HCT116 (cell line): Measurements from ENCODE around the gene LARP1.

Experiments
- CTCF ChIP-seq, 3 experiments: fragments of 200-600 bp in 1 of 3; sonication (generic) in 1 of 3; IDR thresholded peaks in 2 of 3; conservative IDR thresholded peaks in 1 of 3; 2 replicates each; pipeline ENCODE4 v1.5.1; 2012 to 2017; ENCODE audit warnings: low read depth in 2 of 3, low read length in 2 of 3, antibody characterized with exemption in 1 of 3, borderline replicate concordance in 1 of 3, control low read depth in 1 of 3, mild to moderate bottlenecking in 1 of 3, mixed read lengths in 1 of 3, mixed run types in 1 of 3, moderate library complexity in 1 of 3; ENCODE audit not compliant: insufficient read depth in 1 of 3
- EZH2 ChIP-seq: fragments of 200-600 bp; sonication (generic); IDR thresholded peaks from 2 replicates; pipeline ENCODE4 v1.6.1; 2017; ENCODE audit warnings: antibody characterized with exemption, mixed run types
- JUND ChIP-seq: IDR thresholded peaks from 2 replicates; pipeline ENCODE4 v1.6.1; 2012
- POLR2A ChIP-seq: IDR thresholded peaks from 2 replicates; pipeline ENCODE4 v1.7.0; 2011; ENCODE audit warnings: borderline replicate concordance; ENCODE audit not compliant: insufficient read depth, insufficient read length; ENCODE audit errors: extremely low read depth
- POLR2AphosphoS5 ChIP-seq: IDR thresholded peaks from 2 replicates; pipeline ENCODE4 v1.6.1; 2011; ENCODE audit warnings: mild to moderate bottlenecking, low read depth, low read length, moderate library complexity
- SP1 ChIP-seq: IDR thresholded peaks from 2 replicates; pipeline ENCODE4 v1.6.1; 2012; ENCODE audit warnings: low read depth
- TF ChIP-seq, protein P1 (sequence below): IDR thresholded peaks from 2 replicates; pipeline ENCODE4 v1.6.1; 2011; ENCODE audit warnings: mild to moderate bottlenecking, low read length, moderate library complexity; ENCODE audit not compliant: insufficient replicate concordance; ENCODE audit errors: extremely low read depth

GRCh38 chr5:154762261-154762660, 7.1 kb downstream of the LARP1 start:
- TF ChIP-seq POLR2A (no peak), CTCF (IDR thresholded peaks at IDR 0.05 in 2 of 3, conservative IDR thresholded peaks at IDR 0.05 in 1 of 3; ENCODE audit: borderline replicate concordance in 1 of 3, insufficient read depth in 1 of 3, low read depth in 2 of 3, low read length in 2 of 3) (no peak), SP1 (no peak), POLR2AphosphoS5 (no peak), JUND (no peak), EZH2 (no peak)
- TF ChIP-seq, protein P1, sequence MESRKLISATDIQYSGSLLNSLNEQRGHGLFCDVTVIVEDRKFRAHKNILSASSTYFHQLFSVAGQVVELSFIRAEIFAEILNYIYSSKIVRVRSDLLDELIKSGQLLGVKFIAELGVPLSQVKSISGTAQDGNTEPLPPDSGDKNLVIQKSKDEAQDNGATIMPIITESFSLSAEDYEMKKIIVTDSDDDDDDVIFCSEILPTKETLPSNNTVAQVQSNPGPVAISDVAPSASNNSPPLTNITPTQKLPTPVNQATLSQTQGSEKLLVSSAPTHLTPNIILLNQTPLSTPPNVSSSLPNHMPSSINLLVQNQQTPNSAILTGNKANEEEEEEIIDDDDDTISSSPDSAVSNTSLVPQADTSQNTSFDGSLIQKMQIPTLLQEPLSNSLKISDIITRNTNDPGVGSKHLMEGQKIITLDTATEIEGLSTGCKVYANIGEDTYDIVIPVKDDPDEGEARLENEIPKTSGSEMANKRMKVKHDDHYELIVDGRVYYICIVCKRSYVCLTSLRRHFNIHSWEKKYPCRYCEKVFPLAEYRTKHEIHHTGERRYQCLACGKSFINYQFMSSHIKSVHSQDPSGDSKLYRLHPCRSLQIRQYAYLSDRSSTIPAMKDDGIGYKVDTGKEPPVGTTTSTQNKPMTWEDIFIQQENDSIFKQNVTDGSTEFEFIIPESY = no peak
